Fibroblast of the aortic adventitia (primary cell): ENCODE results near the gene TMEM150B. TPM values are rescaled to one million over a fixed set of nuclear protein-coding genes. Genes with fewer than 3 reads are reported as not detected.

Source experiments
- DNase-seq: peaks from one replicate; pipeline ENCODE4 v3.0.0-alpha.2; 2010; ENCODE audit warnings: low read depth
- H3K4me3 ChIP-seq: 2 replicates; pipeline ENCODE4 v1.5.1; 2011; ENCODE audit warnings: low read depth, mild to moderate bottlenecking, control low read depth, low read length, moderate library complexity
- total RNA-seq: library from RNA; depleted of rRNA; stranded (reverse); fragments of >200 nt; gene quantifications from 2 replicates; pipeline ENCODE4 v1.2.3, GENCODE V29; 2012; ENCODE audit warnings: low replicate concordance
- TF ChIP-seq, protein P1 (sequence below): IDR thresholded peaks from 2 replicates; pipeline ENCODE4 v1.5.1; 2011; ENCODE audit warnings: mild to moderate bottlenecking, low read length, control low read depth, inconsistent platforms; ENCODE audit not compliant: insufficient read depth

Gene TMEM150B
- total RNA-seq, 1 donor: not detected

DNA sequence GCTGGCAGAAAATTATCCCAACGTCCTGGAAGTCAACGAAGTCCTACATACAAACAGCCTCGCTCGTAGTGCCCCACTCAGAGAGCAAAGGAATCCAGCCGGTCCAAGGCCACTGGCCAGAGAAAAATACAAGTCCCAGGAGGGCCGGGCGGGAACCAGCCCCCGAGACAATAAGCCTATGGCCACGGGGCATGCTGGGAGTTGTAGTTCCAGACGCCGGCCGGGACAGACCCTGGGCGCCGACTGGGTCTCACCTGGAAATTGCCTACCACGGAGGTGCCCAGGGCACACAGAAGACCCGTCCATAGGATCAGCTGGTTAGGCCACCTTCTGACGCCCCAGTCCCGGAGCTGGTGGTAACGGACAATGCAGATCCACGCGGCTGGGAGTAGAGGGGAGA lies 5.4 kb downstream of the TMEM150B start:
- H3K4me3 ChIP-seq: no peak overlapping the region
- DNase-seq: peak; percentile 36
- TF ChIP-seq, protein P1, sequence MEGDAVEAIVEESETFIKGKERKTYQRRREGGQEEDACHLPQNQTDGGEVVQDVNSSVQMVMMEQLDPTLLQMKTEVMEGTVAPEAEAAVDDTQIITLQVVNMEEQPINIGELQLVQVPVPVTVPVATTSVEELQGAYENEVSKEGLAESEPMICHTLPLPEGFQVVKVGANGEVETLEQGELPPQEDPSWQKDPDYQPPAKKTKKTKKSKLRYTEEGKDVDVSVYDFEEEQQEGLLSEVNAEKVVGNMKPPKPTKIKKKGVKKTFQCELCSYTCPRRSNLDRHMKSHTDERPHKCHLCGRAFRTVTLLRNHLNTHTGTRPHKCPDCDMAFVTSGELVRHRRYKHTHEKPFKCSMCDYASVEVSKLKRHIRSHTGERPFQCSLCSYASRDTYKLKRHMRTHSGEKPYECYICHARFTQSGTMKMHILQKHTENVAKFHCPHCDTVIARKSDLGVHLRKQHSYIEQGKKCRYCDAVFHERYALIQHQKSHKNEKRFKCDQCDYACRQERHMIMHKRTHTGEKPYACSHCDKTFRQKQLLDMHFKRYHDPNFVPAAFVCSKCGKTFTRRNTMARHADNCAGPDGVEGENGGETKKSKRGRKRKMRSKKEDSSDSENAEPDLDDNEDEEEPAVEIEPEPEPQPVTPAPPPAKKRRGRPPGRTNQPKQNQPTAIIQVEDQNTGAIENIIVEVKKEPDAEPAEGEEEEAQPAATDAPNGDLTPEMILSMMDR: no peak

DNA sequence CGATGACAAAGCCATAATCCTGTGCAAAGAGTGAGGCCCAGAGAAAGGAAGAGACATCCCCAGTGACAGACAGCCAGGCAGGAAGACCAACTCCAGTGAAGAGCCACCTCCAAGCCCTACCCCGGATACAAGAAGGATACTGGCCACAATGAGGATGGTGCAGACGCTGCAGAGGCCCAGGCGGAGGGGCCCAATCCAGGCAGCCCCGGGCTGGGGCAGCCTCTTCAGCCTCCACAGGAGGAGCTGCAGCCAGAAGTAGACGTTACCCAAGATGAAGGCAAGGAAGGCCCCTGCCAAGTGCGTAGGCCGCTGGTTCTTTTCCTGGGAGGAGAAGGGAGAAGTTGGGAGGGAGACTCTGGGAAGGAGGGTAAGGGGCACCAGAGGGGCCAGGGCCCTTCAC lies 8.5 kb downstream of the TMEM150B start:
- TF ChIP-seq, protein P1: no peak
- no peak for DNase-seq
- H3K4me3 ChIP-seq: no peak overlapping the region

DNA sequence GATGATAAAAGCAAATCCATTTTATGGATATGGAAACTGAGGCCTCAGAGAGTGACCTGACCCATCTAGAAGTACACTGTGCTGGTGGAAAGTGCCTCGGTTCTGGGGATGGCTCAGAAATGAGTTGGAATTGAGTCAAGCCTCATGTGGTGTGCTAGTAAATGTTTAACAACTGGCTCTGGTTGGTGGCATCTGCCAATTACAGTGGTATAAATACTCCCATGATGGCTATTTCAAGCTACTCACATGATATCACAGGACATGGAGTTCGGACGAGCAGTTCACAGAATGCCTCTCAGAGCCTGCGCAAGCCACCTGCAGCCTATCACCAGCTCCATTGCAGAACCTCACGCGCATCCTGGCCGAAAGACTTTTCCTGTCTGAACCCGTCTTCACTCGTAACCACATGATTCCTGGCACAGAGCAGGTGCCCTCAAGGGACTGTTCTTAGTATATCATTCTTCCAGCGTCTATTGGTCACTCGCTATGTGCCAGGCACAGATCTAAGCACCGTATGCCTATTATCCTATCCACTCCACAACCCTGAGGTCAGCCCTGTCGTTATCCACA lies 9.1 kb downstream of the TMEM150B start:
- DNase-seq: no peak
- H3K4me3 ChIP-seq: no peak overlapping the region
- TF ChIP-seq, protein P1: no peak

DNA sequence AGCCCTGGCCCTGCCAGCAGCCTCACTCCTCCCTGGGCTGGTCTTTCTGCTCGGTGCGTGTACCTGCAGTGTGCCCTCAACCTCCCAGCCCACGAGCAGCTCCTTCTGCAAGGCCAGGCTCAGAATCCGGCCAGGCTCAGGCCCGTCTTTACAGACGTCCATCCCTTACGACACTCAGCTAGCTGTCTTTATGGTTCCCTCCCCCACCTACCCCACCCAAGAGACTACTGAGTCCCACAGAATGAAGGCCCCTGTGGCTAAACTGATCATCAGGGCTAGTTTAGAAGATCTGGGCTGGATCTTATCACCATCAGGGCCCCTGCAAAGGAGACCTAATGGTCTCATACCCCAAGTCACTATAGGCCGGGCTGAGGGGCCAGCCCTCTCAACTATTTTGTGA lies 10.7 kb downstream of the TMEM150B start:
- no peak overlapping the region for H3K4me3 ChIP-seq
- TF ChIP-seq, protein P1: no peak
- no peak for DNase-seq

DNA sequence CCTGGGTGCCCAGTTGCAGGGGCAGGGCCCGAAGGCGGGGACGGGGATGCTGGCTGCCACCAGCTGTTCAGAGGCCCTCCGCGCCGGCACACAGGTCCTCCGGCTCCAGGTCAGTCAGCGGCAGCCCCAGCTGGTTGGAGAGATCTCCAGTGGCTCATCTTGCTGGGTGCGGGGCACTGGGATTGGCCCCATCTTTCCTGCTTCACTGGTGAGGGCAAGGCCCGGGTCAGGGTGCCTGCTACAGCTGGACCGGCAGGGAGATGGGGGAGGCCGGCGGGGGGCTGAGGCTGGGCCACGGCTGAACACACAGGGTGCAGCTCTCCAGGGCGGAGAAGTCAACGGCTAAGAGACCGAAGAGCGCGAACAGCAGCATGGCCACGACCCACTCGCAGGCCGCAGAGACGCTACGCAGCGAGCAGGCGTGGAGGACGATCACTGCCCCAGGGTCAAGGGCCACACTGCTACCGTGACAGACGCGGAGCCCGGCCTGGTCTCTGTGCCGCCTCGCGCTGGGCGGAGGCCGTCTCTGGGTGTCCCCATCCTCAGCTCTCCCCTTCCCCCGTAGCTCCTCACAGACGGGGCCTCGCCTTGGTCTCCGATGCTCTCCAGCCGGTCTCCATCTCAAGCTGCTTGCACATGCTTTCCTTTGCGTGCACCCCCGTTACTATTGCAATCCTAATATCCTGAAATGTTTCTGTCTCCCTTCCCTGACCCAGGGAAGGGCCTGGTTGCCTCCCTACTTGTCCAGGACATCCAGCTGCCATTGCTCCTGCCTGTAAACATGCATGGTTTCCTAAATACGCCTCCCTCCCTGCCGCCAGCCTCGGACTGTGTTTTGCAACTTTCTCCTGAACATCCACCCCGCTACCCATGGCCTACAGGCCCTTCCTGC lies 12.3 kb downstream of the TMEM150B start:
- DNase-seq: no peak
- no peak overlapping the region for H3K4me3 ChIP-seq
- TF ChIP-seq, protein P1: no peak

DNA sequence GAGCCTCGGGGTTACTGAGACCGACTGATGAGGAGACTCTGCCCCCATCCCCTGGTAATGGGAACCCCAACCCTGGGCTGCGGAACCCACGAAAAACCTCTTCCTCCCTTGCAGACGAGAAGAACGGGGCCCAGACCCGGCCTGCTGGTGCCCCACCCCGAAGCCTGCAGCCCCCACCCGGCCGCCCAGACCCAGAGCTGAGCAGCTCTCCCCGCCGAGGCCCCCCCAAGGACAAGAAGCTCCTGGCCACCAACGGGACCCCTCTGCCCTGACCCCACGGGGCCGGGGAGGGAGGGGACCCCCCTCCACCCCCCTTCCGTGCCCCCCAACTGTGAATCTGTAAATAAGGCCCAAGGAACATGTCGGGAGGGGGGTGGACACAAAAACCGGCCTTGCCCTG lies 13.3 kb downstream of the TMEM150B start:
- TF ChIP-seq, protein P1: no peak
- no peak for DNase-seq
- no peak overlapping the region for H3K4me3 ChIP-seq
